Activated CD8-positive, alpha-beta memory T cell treated with anti-CD3 and anti-CD28 coated beads for 1 hour (primary cell): Measurements from ENCODE around the gene MAS1L.
"Not testable (repeated sequence)": the region's sequence is repeated elsewhere in the genome, so short reads cannot be mapped to it uniquely, and the experiment has no call there.

Experiments
- DNase-seq, 2 donors: peaks; one replicate each; pipeline ENCODE4 v3.0.0-alpha.2; 2020; ENCODE audit warnings: low read depth in 1 of 2; ENCODE audit errors: extremely low read depth in 1 of 2

MAS1L gene

GRCh38 chr6:29486577-29486976 is 1.2 kb downstream of the MAS1L start:
- no peak for DNase-seq

- no peak for DNase-seq
Measured at GRCh38 chr6:29483735-29484134, 4.0 kb downstream of the MAS1L start.

- DNase-seq = no peak
Measured at GRCh38 chr6:29483186-29483585, 4.6 kb downstream of the MAS1L start.

- no peak for DNase-seq
Measured at GRCh38 chr6:29479560-29479959, 8.2 kb downstream of the MAS1L start.

GRCh38 chr6:29478740-29479139 is 9.0 kb downstream of the MAS1L start:
- no peak for DNase-seq

- no peak for DNase-seq
Measured at GRCh38 chr6:29477923-29478450, 9.8 kb downstream of the MAS1L start.

GRCh38 chr6:29474996-29475395 is 12.8 kb downstream of the MAS1L start:
- no peak for DNase-seq

GRCh38 chr6:29466241-29466640 is 21.5 kb downstream of the MAS1L start:
- DNase-seq = no peak

- no peak for DNase-seq
Measured at GRCh38 chr6:29465801-29466200, 22.0 kb downstream of the MAS1L start.

- no peak for DNase-seq
Measured at GRCh38 chr6:29465279-29465678, 22.5 kb downstream of the MAS1L start.

- no peak for DNase-seq
Measured at GRCh38 chr6:29462022-29462421, 25.7 kb downstream of the MAS1L start.

- no peak for DNase-seq
Measured at GRCh38 chr6:29461021-29461814, 26.5 kb downstream of the MAS1L start.

GRCh38 chr6:29456971-29457370 is 30.8 kb downstream of the MAS1L start, which contains the start of the genes OR11A1 and OR2H1:
Gene OR11A1 (minus strand): TSS chr6:29457071. CDS start chr6:29427641, 29,430 bp downstream.
Gene OR2H1 (plus strand): TSS chr6:29457155. CDS start chr6:29461770, 4,615 bp downstream.
- DNase-seq = no peak

- no peak for DNase-seq
Measured at GRCh38 chr6:29451471-29452193, 36.1 kb downstream of the MAS1L start.

- DNase-seq = no peak
Measured at GRCh38 chr6:29447670-29448069, 40.1 kb downstream of the MAS1L start.

GRCh38 chr6:29444031-29444430 is 43.7 kb downstream of the MAS1L start:
- not testable (repeated sequence) for DNase-seq

GRCh38 chr6:29442719-29443118 is 45.0 kb downstream of the MAS1L start:
- no peak for DNase-seq

GRCh38 chr6:29439006-29439405 is 48.8 kb downstream of the MAS1L start, which contains the start of gene OR10C1:
Gene OR10C1 (plus strand): TSS chr6:29439306. CDS start chr6:29440016, 710 bp downstream.
- DNase-seq = no peak

- DNase-seq = not testable (repeated sequence)
Measured at GRCh38 chr6:29436730-29437129, 51.0 kb downstream of the MAS1L start.
